ENCODE results near the gene BMPR1B. TPM values are rescaled to one million over a fixed set of nuclear protein-coding genes. Genes with fewer than 3 reads are reported as not detected.
"Not testable (repeated sequence)": the region's sequence is repeated elsewhere in the genome, so short reads cannot be mapped to it uniquely, and the experiment has no call there.

The BMPR1B gene
- total RNA-seq, 1 donor from 2014 or later, result 5.6 TPM

GRCh38 chr4:95059663-95060062 is 301.9 kb downstream of the BMPR1B start:
- no peak overlapping the region for H3K4me3 Mint-ChIP-seq (ENCODE audit: unreplicated experiment)
- no peak overlapping the region for H3K27ac Mint-ChIP-seq (ENCODE audit: unreplicated experiment)
- peak; percentile 9 for TF ChIP-seq CTCF (IDR thresholded peaks at IDR 0.05)
- DNase-seq (ENCODE audit: low spot score), result no peak
- H3K4me1 Mint-ChIP-seq (ENCODE audit: low read depth), result peaks cover 26% of the 10 kb centered on the region
- H3K36me3 Mint-ChIP-seq (ENCODE audit: low read depth), result no peaks in the 10 kb centered on the region
- H3K9me3 Mint-ChIP-seq (ENCODE audit: low read depth), result no peaks in the 10 kb centered on the region
- no peaks in the 10 kb centered on the region for H3K27me3 Mint-ChIP-seq (ENCODE audit: low read depth)

GRCh38 chr4:95061220-95061619 is 303.5 kb downstream of the BMPR1B start:
- Mint-ChIP-seq H3K36me3 (ENCODE audit: low read depth) (no peaks in the 10 kb centered on the region), H3K4me3 (ENCODE audit: unreplicated experiment) (no peak overlapping the region), H3K27ac (ENCODE audit: unreplicated experiment) (no peak overlapping the region), H3K4me1 (ENCODE audit: low read depth) (peaks cover 31% of the 10 kb centered on the region), H3K9me3 (ENCODE audit: low read depth) (no peaks in the 10 kb centered on the region), H3K27me3 (ENCODE audit: low read depth) (no peaks in the 10 kb centered on the region)
- DNase-seq (ENCODE audit: low spot score), result no peak
- TF ChIP-seq CTCF (IDR thresholded peaks at IDR 0.05), result no peak

GRCh38 chr4:95061801-95062200 is 304.0 kb downstream of the BMPR1B start:
- H3K36me3 Mint-ChIP-seq (ENCODE audit: low read depth); H3K4me3 Mint-ChIP-seq (ENCODE audit: unreplicated experiment); DNase-seq (ENCODE audit: low spot score); H3K27ac Mint-ChIP-seq (ENCODE audit: unreplicated experiment); H3K9me3 Mint-ChIP-seq (ENCODE audit: low read depth); H3K27me3 Mint-ChIP-seq (ENCODE audit: low read depth): not testable (repeated sequence)
- H3K4me1 Mint-ChIP-seq (ENCODE audit: low read depth), result peaks cover 36% of the 10 kb centered on the region

DNA sequence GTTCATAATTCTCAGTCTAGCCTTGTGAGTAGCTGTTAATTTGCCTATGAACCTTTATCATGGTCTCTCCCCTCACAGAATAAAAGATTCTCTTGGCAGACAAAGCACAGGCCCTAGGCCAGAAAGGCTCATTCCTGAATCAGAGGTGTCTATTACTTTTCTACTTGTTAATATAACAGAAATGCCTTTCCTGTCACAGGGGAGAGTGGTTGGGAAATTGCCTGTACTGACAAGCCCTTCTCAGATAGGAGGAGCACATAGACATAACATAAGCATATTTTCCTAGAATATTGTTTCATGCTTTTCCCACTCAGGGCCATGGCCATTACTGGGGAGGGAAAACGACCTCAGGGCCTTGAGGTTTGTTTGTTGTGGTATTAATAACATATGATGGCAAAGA is 308.3 kb downstream of the BMPR1B start:
- no peak for TF ChIP-seq CTCF (IDR thresholded peaks at IDR 0.05)
- DNase-seq (ENCODE audit: low spot score), result no peak
- Mint-ChIP-seq H3K36me3 (ENCODE audit: low read depth) (peaks cover 1% of the 10 kb centered on the region), H3K4me3 (ENCODE audit: unreplicated experiment) (no peak overlapping the region), H3K9me3 (ENCODE audit: low read depth) (peaks cover 4% of the 10 kb centered on the region), H3K27ac (ENCODE audit: unreplicated experiment) (no peak overlapping the region), H3K27me3 (ENCODE audit: low read depth) (no peaks in the 10 kb centered on the region), H3K4me1 (ENCODE audit: low read depth) (peaks cover 35% of the 10 kb centered on the region)

DNA sequence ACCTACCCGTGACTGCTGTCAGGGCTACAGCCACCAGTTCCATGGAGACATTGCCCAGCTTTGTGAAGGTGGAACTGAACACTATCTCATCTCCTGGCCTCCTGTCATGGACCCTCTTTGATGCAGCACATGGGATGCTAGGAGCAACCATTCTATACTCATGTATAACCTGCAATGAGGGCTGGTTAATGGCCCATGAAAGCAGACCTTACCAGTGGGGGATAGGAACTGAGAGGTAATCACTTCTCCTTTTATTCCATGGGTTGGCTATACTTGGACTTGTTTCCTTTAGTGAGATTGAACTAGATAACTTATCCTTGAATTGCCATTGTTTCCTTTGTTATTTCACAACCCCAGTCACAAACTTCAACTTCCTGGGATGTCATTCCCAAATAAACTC is 310.6 kb downstream of the BMPR1B start:
- Mint-ChIP-seq H3K27ac (ENCODE audit: unreplicated experiment) (no peak overlapping the region), H3K36me3 (ENCODE audit: low read depth) (peaks cover 1% of the 10 kb centered on the region), H3K27me3 (ENCODE audit: low read depth) (no peaks in the 10 kb centered on the region), H3K4me3 (ENCODE audit: unreplicated experiment) (no peak overlapping the region), H3K4me1 (ENCODE audit: low read depth) (peaks cover 28% of the 10 kb centered on the region), H3K9me3 (ENCODE audit: low read depth) (peaks cover 6% of the 10 kb centered on the region)
- DNase-seq (ENCODE audit: low spot score), result no peak
- TF ChIP-seq CTCF (IDR thresholded peaks at IDR 0.05), result no peak

DNA sequence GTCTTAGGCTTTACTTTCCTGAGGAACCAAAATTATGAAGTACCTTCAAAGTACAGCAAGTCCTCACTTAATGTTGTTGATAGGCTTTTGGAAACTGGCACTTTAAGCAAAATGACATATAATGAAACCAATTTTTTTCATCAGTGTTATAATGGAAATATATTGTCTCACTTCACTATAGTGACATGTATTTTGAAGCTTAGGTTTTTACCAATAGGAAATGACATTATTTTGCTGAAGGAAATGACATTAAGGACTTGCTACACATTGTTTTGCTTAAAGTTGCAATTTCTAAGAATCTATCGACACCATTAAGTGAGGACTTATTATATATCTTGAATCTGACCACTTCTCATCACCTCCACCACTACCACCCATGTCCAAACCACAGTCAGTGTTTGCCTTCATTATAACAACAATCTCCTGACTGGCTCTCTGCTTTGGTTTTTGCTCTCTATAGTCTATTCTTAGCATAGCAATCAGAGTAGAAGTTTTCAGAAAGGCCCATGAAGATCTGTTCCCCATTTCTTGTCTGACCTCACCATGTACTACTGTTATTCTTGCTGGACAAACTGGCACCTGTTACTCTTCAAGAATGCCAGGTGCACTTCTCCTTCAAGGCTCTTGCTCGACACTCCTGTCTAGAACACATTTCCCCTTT is 311.2 kb downstream of the BMPR1B start:
- no peak for DNase-seq (ENCODE audit: low spot score)
- peaks cover 28% of the 10 kb centered on the region for H3K4me1 Mint-ChIP-seq (ENCODE audit: low read depth)
- no peak for TF ChIP-seq CTCF (IDR thresholded peaks at IDR 0.05)
- H3K27ac Mint-ChIP-seq (ENCODE audit: unreplicated experiment), result no peak overlapping the region
- no peaks in the 10 kb centered on the region for H3K27me3 Mint-ChIP-seq (ENCODE audit: low read depth)
- H3K36me3 Mint-ChIP-seq (ENCODE audit: low read depth), result peaks cover 1% of the 10 kb centered on the region
- no peak overlapping the region for H3K4me3 Mint-ChIP-seq (ENCODE audit: unreplicated experiment)
- H3K9me3 Mint-ChIP-seq (ENCODE audit: low read depth), result peaks cover 6% of the 10 kb centered on the region
